Caco-2 (cell line): ENCODE results near the gene WFDC2. TPM values are rescaled to one million over a fixed set of nuclear protein-coding genes. Genes with fewer than 3 reads are reported as not detected.
A peak's percentile ranks its signal among the peaks of the same experiment; 100 is the strongest.

Source experiments
- BruUV-seq: library from RNA; stranded (reverse); fragments of 400-500 nt; replicated peaks from 2 replicates; lab custom pipeline; 2021; lab: Mats Ljungman, UMichigan
- CTCF ChIA-PET: fragments of 300-600 bp; sonication (Branson Sonifier 250); formaldehyde crosslinking; loops from one replicate; lab custom pipeline; 2022; ENCODE audit warnings: antibody characterized with exemption; lab: Charles Lee
- POLR2A ChIA-PET: fragments of 300-600 bp; sonication (Branson Sonifier 250); formaldehyde crosslinking; loops from one replicate; lab custom pipeline; 2022; ENCODE audit warnings: antibody characterized with exemption; lab: Charles Lee
- DNase-seq, 2 experiments: peaks; one replicate each; pipeline versions ENCODE4 v3.0.0 to v3.0.0-alpha.2; 2020 to 2022
- H3K27me3 ChIP-seq: replicated peaks from 2 replicates; pipeline ENCODE4 v1.6.0; 2011; ENCODE audit warnings: low read length; ENCODE audit not compliant: control insufficient read depth, insufficient read depth
- H3K36me3 ChIP-seq: 2 replicates; pipeline ENCODE4 v1.5.1; 2011; ENCODE audit warnings: low read length; ENCODE audit not compliant: control insufficient read depth, insufficient read depth
- H3K4me1 ChIP-seq: fragments of 250-450 bp; sonication (Bioruptor Pico); 2 replicates; pipeline ENCODE4 v1.5.1; 2020; ENCODE audit warnings: mild to moderate bottlenecking
- H3K4me3 ChIP-seq: 2 replicates; pipeline ENCODE4 v1.5.1; 2011; ENCODE audit warnings: low read depth, mild to moderate bottlenecking, control low read depth, low read length
- H3K9me3 ChIP-seq: fragments of 250-450 bp; sonication (Bioruptor Pico); 2 replicates; pipeline ENCODE4 v1.5.1; 2020; ENCODE audit warnings: mild to moderate bottlenecking, moderate library complexity
- H3K27ac Mint-ChIP-seq: one replicate; pipeline ENCODE4 v1.8.0; 2022; ENCODE audit warnings: mixed read lengths; ENCODE audit not compliant: unreplicated experiment
- H3K27me3 Mint-ChIP-seq: one replicate; pipeline ENCODE4 v1.8.0; 2022; ENCODE audit warnings: mixed read lengths; ENCODE audit not compliant: insufficient read depth, unreplicated experiment
- H3K36me3 Mint-ChIP-seq: one replicate; pipeline ENCODE4 v1.8.0; 2022; ENCODE audit warnings: mild to moderate bottlenecking, mixed read lengths; ENCODE audit not compliant: insufficient read depth, unreplicated experiment
- H3K4me1 Mint-ChIP-seq: one replicate; pipeline ENCODE4 v1.8.0; 2022; ENCODE audit warnings: low read depth, mixed read lengths; ENCODE audit not compliant: unreplicated experiment
- H3K4me3 Mint-ChIP-seq: one replicate; pipeline ENCODE4 v1.8.0; 2022; ENCODE audit warnings: mild to moderate bottlenecking, moderate library complexity, mixed read lengths; ENCODE audit not compliant: unreplicated experiment
- H3K9me3 Mint-ChIP-seq: one replicate; pipeline ENCODE4 v1.8.0; 2022; ENCODE audit warnings: mixed read lengths; ENCODE audit not compliant: unreplicated experiment
- intact Hi-C: fragments of 100-400 bp; cut with micrococcal nuclease; formaldehyde crosslinking; loops from one replicate; pipeline ENCODE4 v1.10.0; 2022; ENCODE audit not compliant: unreplicated experiment
- total RNA-seq: library from RNA; stranded (reverse); gene quantifications from 2 replicates; pipeline ENCODE4 v1.2.3, GENCODE V29; 2022
- TF ChIP-seq, protein P1 (sequence below), 2 experiments: fragments of 200-600 bp in 1 of 2; IDR thresholded peaks; 1 replicate in 1 of 2; 2 replicates in 1 of 2; pipeline versions ENCODE4 v1.5.1 to v1.8.0; 2011 to 2022; ENCODE audit warnings: antibody characterized with exemption in 1 of 2, control low read depth in 1 of 2, inconsistent platforms in 1 of 2, low read depth in 1 of 2, low read length in 1 of 2, mild to moderate bottlenecking in 1 of 2, moderate library complexity in 1 of 2; ENCODE audit not compliant: insufficient read depth in 1 of 2, severe bottlenecking in 1 of 2, unreplicated experiment in 1 of 2

The WFDC2 gene
- total RNA-seq, 1 experiment from 2014 or later: 14.3 TPM

DNA sequence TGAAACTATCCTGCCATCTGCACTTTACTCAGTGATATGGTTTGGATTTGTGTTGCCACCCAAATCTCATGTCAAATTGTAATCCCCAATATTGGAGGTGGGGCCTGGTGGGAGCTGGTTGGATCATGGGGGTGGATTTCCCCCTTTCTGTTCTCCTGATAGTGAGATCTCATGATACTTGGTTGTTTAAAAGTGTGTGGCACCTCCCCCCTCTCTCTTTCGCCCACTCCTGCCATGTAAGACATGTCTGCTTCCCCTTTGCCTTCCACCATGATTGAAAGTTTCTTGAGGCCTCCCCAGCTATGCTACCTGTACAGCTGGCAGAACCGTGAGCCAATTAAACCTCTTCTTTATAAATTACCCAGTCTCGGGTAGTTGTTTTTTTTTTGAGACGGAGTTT is 35.6 kb upstream of the WFDC2 start:
- no peaks in the 10 kb centered on the region for H3K27me3 Mint-ChIP-seq
- no TSS peak for BruUV-seq
- peaks cover 15% of the 10 kb centered on the region for H3K4me1 Mint-ChIP-seq
- intact Hi-C loops: no loop called here
- H3K27ac Mint-ChIP-seq: peak overlapping the region; percentile 17
- peaks cover 6% of the 10 kb centered on the region for H3K36me3 Mint-ChIP-seq
- Histone ChIP-seq H3K9me3 (no peaks in the 10 kb centered on the region), H3K4me1 (0 out of 2 replicates have a peak, but pooled peaks cover 3% of the 10 kb centered on the region), H3K4me3 (no peak overlapping the region), H3K36me3 (no peaks in the 10 kb centered on the region), H3K27me3 (no peaks in the 10 kb centered on the region)
- H3K9me3 Mint-ChIP-seq: no peaks in the 10 kb centered on the region
- ChIA-PET CTCF (interaction anchor here (1.0 to 7.2 kb wide), 3 partner anchors 41 to 113 kb away, joined by 3 to 278 read pairs (median 6); no protein-coding TSS in a partner anchor), POLR2A (no interaction called here)
- TF ChIP-seq, protein P1, sequence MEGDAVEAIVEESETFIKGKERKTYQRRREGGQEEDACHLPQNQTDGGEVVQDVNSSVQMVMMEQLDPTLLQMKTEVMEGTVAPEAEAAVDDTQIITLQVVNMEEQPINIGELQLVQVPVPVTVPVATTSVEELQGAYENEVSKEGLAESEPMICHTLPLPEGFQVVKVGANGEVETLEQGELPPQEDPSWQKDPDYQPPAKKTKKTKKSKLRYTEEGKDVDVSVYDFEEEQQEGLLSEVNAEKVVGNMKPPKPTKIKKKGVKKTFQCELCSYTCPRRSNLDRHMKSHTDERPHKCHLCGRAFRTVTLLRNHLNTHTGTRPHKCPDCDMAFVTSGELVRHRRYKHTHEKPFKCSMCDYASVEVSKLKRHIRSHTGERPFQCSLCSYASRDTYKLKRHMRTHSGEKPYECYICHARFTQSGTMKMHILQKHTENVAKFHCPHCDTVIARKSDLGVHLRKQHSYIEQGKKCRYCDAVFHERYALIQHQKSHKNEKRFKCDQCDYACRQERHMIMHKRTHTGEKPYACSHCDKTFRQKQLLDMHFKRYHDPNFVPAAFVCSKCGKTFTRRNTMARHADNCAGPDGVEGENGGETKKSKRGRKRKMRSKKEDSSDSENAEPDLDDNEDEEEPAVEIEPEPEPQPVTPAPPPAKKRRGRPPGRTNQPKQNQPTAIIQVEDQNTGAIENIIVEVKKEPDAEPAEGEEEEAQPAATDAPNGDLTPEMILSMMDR (IDR thresholded peaks at IDR 0.05; ENCODE audit: insufficient read depth in 1 of 2, low read depth in 1 of 2, low read length in 1 of 2, severe bottlenecking in 1 of 2, unreplicated experiment in 1 of 2): no peak
- DNase-seq: no peak
- no peak overlapping the region for H3K4me3 Mint-ChIP-seq

DNA sequence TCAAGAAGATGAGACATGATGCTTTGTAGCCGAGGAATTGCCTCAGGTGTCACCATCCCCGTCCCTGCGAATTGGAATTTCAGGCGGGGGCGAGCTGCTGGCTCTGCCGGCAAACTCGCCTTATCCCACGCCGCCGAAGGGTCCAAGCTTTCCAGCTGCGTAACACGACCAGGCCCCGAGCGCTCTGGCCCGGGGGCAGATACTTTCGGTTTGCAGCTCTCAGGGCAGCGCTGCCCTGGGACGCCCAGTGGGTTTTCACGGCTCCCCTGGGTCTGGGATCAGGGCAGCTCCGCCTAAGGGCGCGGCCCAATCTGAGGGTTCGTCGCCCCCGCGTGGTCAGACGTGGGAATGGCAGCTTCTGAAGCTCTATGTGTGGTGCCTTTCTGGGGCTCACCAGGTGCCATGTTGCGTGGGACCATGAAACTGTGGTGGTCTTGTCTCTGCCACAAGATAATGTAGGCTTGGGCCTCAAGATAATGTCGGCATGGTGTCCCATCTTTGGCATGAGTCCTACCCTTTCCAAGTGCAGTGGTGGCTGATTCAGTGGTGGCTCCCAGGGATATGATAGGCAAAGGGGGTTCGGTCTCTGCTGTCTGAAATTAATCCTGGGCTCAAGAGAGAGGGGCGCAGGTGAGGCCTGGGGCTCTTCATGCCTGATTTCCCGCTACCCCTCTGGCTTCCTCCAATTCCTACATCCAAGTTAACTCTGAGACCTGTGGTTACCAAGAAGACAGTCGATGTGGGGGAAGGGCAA is 32.6 kb upstream of the WFDC2 start:
- Histone ChIP-seq H3K4me1 (peaks cover 25% of the 10 kb centered on the region), H3K36me3 (no peaks in the 10 kb centered on the region), H3K9me3 (no peaks in the 10 kb centered on the region), H3K27me3 (no peaks in the 10 kb centered on the region), H3K4me3 (peak overlapping the region; percentile 43)
- BruUV-seq: no TSS peak
- intact Hi-C loops: loop anchor here (1.0 to 2.0 kb wide), 7 partner anchors 20 to 334 kb away; partner anchors contain the start of genes PIGT and SYS1
- CTCF ChIA-PET: interaction anchor here (0.6 to 7.2 kb wide), 55 partner anchors 8 to 421 kb away, joined by 3 to 278 read pairs (median 7); partner anchors contain the start of genes DBNDD2, PIGT, SDC4 and SYS1
- Mint-ChIP-seq H3K27me3 (no peaks in the 10 kb centered on the region), H3K36me3 (peaks cover 23% of the 10 kb centered on the region), H3K4me1 (peaks cover 35% of the 10 kb centered on the region), H3K9me3 (no peaks in the 10 kb centered on the region), H3K27ac (peak overlapping the region; percentile 71), H3K4me3 (peak overlapping the region; percentile 84)
- peak; percentile 95 to 98 for DNase-seq
- POLR2A ChIA-PET: interaction anchor here (0.5 to 2.4 kb wide), 12 partner anchors 10 to 144 kb away, joined by 3 to 18 read pairs (median 4); partner anchors contain the start of genes PIGT, SDC4, SYS1 and TP53TG5
- TF ChIP-seq, protein P1 (IDR thresholded peaks at IDR 0.05; ENCODE audit: insufficient read depth in 1 of 2, low read depth in 1 of 2, low read length in 1 of 2, severe bottlenecking in 1 of 2, unreplicated experiment in 1 of 2): peak; percentile 99 to 100

DNA sequence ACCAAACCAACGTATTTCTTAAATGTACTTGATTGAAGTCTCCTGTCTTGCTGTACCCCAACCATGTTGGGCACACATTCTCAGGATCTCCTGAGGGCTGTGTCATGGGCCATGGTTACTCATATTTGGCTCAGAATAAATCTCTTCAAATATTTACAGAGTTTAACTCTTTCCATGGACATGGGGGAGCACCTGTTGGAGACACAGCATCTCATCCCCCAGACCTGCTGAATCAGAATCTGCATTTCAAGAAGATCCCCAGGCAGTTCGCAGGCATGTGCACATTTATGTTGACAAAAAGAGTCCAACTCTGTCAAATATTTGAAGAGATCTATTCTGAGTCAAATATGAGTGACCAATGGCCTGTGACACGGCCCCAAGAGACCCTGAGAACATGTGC is 29.1 kb upstream of the WFDC2 start:
- Histone ChIP-seq H3K9me3 (no peaks in the 10 kb centered on the region), H3K27me3 (no peaks in the 10 kb centered on the region), H3K4me3 (no peak overlapping the region), H3K4me1 (peaks cover 59% of the 10 kb centered on the region), H3K36me3 (no peaks in the 10 kb centered on the region)
- ChIA-PET CTCF (interaction anchor here (0.6 to 7.2 kb wide), 4 partner anchors 77 to 331 kb away, joined by 3 to 278 read pairs (median 4); partner anchors contain the start of gene SYS1), POLR2A (no interaction called here)
- Mint-ChIP-seq H3K4me3 (peak overlapping the region; percentile 57), H3K36me3 (peaks cover 21% of the 10 kb centered on the region), H3K9me3 (no peaks in the 10 kb centered on the region), H3K4me1 (peaks cover 60% of the 10 kb centered on the region), H3K27ac (peak overlapping the region; percentile 89), H3K27me3 (no peaks in the 10 kb centered on the region)
- no TSS peak for BruUV-seq
- TF ChIP-seq, protein P1 (IDR thresholded peaks at IDR 0.05; ENCODE audit: insufficient read depth in 1 of 2, low read depth in 1 of 2, low read length in 1 of 2, severe bottlenecking in 1 of 2, unreplicated experiment in 1 of 2): no peak
- intact Hi-C loops: no loop called here
- DNase-seq: peak in 1 of 2 experiments; percentile 53
